Measurements from ENCODE around the gene CLDN1. TPM values are rescaled to one million over a fixed set of nuclear protein-coding genes. Genes with fewer than 3 reads are reported as not detected.

CLDN1 gene, protein sequence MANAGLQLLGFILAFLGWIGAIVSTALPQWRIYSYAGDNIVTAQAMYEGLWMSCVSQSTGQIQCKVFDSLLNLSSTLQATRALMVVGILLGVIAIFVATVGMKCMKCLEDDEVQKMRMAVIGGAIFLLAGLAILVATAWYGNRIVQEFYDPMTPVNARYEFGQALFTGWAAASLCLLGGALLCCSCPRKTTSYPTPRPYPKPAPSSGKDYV
- 1 to 10 TPM; 1.6 to 5.0 (median 2.0) TPM for polyA plus RNA-seq (ENCODE audit: insufficient read depth in 1 of 5, insufficient read length in 5 of 5, low replicate concordance in 1 of 5)
- long read RNA-seq, donor 1, partial matches to known transcripts: 0 of 1 reads
- long read RNA-seq, donor 1, other reads (novel, unspliced or antisense): 0 of 1 reads
- long read RNA-seq, donor 2, partial matches to known transcripts: 0 of 3 reads
- long read RNA-seq, donor 2, other reads (novel, unspliced or antisense): 0 of 3 reads
- long read RNA-seq, donor 3: 0 reads
- long read RNA-seq, donor 4: 0 reads
- long read RNA-seq, donor 5: 0 reads
- long read RNA-seq, donor 6, partial matches to known transcripts: 0 of 2 reads
- long read RNA-seq, donor 6, other reads (novel, unspliced or antisense): 0 of 2 reads
- long read RNA-seq, donor 7: 0 reads
- long read RNA-seq, donor 8: 0 reads

- DNase-seq: peak; percentile 68 to 72
Observed at GRCh38 chr3:190321789-190322603, at the start of gene CLDN1. Gene CLDN1 (minus strand): TSS chr3:190322446. CDS start chr3:190322206, 240 bp downstream.

GRCh38 chr3:190371152-190371551 lies 48.9 kb upstream of the CLDN1 start:
- no peak for DNase-seq

DNA sequence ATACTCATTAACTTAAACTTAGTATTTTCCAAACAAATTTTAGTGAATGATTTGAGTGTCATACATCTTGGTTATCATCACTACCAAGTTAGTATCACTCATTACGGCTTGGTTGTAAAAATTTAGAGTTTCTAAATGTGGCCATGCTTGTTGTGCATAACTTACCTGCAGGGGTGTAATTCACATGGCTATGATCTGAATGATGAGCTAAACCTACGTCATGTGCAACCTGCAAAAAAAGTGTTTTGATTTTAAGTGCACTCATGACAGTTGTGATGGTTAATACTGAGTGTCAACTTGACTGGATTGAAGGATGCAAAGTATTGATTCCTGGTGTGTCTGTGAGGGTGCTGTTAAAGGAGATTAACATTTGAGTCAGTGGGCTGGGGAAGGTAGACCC lies 48.1 kb upstream of the CLDN1 start:
- no peak for DNase-seq

DNA sequence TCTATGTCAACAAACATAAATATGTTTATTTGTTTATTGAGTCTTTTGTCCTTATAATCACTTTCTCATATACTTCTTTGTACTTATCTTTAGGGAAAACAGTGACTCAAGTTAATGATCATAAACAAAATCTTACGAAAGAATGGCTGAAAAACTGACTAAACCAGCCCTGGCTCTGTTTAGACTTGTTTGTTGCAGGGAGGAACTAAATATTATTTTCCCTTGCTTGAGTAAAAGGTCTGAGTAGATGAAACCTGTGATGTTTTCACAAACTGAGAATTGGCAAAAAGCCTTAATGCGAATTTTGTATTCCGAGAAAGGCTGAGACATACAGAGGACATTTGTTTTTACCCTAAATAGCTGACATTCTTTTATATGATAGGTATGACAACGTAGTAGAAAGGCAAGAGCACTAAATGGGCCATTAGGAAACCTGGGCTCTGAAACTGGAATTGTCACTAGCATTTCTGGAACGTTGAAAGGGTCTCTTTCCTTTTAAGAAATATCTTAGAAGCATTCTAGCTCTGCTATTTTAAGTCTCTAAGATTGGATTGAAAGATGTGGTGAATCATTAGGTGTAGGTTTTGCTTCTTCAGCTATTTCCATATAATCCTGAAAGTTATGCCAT lies 47.5 kb upstream of the CLDN1 start:
- DNase-seq: no peak

- DNase-seq: no peak
Observed at GRCh38 chr3:190368881-190369280, 46.6 kb upstream of the CLDN1 start.

- no peak for DNase-seq
Observed at GRCh38 chr3:190366133-190366532, 43.9 kb upstream of the CLDN1 start.

GRCh38 chr3:190362258-190362657 lies 40.0 kb upstream of the CLDN1 start:
- no peak for DNase-seq

- DNase-seq: no peak
Observed at GRCh38 chr3:190361791-190362190, 39.5 kb upstream of the CLDN1 start.

DNA sequence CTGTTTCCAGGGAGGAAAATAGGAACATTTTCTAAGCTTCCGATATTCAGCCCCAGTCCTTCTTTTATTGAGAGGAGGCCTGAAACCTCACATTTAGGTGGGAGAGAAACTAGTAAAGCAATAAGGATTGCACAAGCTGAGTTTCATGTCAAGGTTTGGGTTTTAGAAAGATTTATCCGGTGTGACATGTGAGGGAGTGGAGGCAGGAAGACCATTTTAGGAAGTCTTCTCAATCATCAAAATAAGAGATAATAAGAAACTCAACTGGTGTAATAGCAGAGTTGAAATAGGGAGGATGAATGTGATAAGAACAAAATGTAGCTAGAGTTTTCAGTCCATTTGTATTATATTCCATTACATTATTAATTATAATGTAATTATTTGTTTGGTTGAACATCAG lies 38.0 kb upstream of the CLDN1 start:
- DNase-seq: no peak

DNA sequence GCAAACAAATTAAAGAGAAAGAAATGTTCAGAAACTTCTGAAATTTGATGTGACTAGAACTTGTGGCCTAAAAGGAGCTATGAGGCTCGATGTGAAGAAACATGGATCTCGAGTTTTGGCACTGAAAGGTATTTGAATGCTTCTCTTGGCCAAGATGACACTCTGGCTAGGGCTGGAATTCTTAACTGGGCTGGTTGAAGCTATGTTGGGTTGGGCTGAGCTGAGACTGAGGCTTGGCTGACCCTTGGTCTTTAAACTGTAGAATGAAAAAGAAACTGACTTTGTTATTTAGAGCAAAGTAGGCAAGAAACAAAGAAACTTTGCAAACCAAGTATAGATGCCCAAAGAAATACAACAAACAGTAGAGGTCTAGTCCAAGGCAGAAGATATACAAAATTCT lies 37.6 kb upstream of the CLDN1 start:
- DNase-seq: no peak

GRCh38 chr3:190357468-190357867 lies 35.2 kb upstream of the CLDN1 start:
- DNase-seq: no peak

- DNase-seq: no peak
Observed at GRCh38 chr3:190356246-190356645, 34.0 kb upstream of the CLDN1 start.

DNA sequence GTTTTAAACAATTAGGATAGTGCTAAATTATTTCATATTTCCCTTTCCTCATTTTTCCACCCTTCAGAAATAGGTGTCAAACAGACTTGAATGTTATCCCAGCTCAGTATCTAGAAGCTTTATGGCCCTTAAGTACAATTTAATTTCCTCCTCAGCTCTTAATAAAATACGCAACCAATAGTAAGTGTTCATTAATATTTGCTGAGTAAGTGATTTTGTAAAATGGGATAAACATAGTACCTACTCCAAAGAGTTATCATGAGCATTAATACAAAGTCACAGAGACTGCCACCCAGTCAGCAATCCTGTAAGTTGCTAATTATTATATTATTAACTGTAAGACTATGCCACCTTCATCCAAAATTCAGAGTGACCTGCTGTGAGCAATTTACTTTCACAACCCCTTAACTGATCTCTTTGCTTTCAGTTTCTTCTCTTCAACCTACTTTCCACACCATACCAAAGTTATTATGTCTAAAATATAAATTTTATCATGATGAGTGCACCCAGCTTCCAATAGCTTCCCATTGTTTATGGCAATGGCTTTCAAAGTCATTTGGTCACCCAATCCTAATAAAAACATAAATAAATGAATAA lies 30.7 kb upstream of the CLDN1 start:
- no peak for DNase-seq

DNA sequence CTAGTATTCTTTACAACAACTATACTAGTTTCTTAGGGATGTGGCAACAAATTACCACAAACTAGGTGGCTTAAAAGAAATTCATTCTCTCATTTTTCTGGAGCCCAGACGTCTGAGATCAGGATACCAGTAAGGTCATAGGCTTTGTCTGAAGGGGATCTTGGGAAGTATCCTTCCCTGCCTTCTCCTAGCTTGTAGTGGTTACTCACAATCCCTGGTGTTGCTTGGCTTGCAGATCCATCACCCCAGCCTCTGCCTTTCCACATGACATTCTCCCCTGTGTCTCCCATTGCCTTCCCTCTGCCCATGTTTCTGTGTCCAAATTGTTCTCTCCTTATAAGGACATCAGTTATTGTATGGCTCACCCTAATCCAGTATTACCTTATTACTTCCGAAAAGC lies 24.3 kb upstream of the CLDN1 start:
- DNase-seq: no peak

GRCh38 chr3:190345878-190346277 lies 23.6 kb upstream of the CLDN1 start:
- DNase-seq: no peak

DNA sequence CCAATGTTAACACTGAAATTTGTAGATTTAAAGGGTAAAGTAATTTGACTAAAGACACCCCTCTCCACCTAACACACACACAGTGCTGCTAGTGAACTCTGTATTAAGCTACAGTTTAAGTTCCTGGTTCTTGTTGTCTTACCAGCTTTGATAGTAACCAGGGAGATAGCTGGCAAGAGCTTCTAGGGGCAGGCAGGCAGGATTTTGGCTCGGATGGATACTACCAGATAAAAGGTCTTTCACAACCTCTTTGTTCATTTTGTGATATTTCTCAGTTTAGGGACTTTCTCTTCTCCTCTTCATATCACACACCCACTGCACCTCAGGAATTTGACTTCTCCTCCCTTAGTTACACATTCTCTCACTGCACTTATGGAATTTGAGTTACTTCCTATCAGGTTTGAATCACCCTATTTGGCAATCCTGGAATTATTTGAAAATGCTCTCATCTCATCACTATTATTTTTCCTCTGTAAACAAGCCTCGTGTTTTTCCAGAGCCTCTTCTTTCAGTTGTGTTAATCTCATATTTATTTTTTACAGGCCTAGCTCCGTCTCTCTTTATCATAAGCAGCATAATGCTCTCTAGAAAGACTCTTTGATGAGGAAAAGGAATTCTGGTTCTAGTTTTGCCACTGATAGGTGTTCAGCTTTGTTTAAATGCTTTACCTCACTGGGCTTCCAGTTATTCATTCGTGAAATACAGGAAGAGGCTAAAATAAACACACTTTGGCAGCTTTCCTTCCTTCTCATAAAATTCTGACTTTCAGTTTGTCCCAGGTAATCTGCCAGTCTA lies 23.0 kb upstream of the CLDN1 start:
- DNase-seq: no peak

DNA sequence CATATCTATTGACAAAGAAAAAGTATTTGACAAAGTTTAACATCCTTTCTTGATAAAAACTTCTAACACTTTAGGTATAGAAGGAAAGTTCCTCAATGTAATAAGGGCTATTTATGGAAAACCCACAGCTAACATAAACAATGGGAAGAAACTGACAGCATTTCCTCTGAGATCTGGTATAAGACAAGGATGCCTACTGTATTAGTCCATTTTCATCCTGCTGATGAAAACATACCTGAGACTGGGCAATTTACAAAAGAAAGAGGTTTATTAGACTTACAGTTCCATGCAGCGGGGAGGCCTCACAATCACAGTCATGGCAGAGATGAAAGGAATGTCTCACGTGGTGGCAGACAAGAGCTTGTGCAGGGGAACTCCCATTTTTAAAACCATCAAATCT lies 17.8 kb upstream of the CLDN1 start:
- no peak for DNase-seq

DNA sequence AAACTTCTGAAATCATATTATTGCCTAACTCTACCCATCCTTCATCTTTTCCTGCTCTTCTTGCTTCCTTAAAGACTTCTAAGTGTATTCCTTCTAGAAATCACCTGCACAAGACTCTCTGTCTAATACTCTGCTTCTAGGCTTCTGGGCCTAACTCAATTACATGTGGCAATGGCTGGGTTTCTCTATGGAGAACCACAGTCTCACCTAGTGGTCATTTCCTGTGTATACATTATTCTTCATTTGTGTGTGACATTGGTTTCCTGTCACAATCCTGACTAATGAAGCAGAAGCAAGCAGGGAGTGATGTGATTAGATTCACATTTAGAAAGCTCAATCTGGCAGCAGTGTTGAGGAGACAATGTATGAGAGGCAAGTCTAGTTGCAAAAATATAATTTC lies 16.9 kb upstream of the CLDN1 start:
- DNase-seq: no peak

DNA sequence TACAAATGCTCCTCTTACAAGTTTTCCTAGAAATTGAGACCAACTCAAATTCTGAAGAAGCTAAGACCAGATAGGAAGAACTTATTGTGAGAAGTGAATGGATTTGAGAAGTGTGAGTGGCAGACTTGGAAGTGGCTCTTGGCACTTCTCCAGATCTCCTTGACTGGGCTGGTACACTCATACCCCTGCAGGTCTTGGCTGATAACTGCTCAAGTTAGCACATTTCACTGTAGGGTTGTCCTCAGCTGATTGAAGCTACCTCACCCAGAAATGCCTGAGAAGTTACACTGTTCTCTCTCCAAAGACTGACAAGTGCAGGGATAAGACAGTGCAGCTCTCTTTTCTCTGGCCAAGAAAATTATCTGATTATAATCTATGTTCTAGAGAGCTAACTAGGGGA lies 16.5 kb upstream of the CLDN1 start:
- DNase-seq: no peak

DNA sequence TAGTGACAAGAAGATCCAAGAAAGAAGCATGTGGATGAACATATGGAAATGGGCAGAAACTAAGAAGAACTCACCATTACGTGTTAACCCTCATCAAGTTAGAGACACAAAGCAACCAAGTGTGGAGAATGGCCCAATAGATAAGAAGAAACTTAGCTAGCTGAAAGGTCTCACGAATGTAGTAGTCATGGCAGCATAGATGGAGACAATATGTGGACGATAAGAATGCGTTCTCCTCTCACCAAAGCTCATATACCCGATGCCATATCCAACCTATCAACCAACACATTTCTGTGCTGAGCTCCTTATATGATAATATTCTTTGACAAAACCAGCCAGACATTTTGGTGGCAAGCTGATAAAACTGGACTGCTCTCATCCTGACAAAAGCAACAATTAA lies 15.1 kb upstream of the CLDN1 start:
- DNase-seq: no peak

All from right lung (tissue), 10 donors.